ENCODE data around the gene MAB21L1. TPM values are rescaled to one million over a fixed set of nuclear protein-coding genes. Genes with fewer than 3 reads are reported as not detected.

MAB21L1 gene
- polyA plus RNA-seq, 2 of the 4 experiments (the other 2 are of a cell fraction), result not detected

DNA sequence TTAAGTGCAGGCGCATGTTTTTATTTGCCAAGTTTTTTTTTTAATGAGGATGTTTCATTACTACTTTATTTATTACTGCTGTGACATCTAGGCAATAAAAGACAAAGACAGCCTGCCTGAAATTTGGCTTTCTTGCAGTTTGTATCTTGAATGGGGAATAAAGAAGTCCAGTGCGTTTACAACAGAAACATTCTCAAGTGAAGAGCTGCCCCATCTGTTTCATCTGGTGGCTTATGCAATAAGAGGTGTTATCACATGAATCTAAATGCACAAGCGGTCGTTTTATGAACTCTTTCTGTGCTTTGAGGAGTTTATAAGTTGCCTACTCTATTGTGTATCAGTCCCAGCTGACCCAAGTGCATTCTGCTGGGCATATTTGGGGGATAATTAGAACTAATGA lies 12.6 kb upstream of the MAB21L1 start:
- ChIA-PET CTCF (no interaction called here), POLR2A (no interaction called here)
- Histone ChIP-seq H3K27ac (no peak overlapping the region), H3K4me1 (no peaks in the 10 kb centered on the region), H3K9me3 (no peaks in the 10 kb centered on the region), H3K4me3 (no peak overlapping the region), H3K4me2 (no peak overlapping the region)
- no peak for TF ChIP-seq FOXS1 (CRISPR knock-in tag; IDR thresholded peaks at IDR 0.05)
- TF ChIP-seq ESRRA (IDR thresholded peaks at IDR 0.05; ENCODE audit: borderline replicate concordance, low read length), result no peak
- no peak for TF ChIP-seq EP300 (IDR thresholded peaks at IDR 0.05)
- TF ChIP-seq MAFK (IDR thresholded peaks at IDR 0.05; ENCODE audit: partially characterized antibody), result no peak
- no peak for TF ChIP-seq HOXB13 (CRISPR knock-in tag; IDR thresholded peaks at IDR 0.05; ENCODE audit: low read depth)
- no peak for TF ChIP-seq USF2 (IDR thresholded peaks at IDR 0.05)
- no peak for TF ChIP-seq ZC3H11A (IDR thresholded peaks at IDR 0.05)
- no peak for TF ChIP-seq RARB (CRISPR knock-in tag; IDR thresholded peaks at IDR 0.05)
- no peak for TF ChIP-seq HEYL (CRISPR knock-in tag; IDR thresholded peaks at IDR 0.05)
- no peak for FAIRE-seq
- no peak for DNase-seq (ENCODE audit: low read depth in 1 of 2, low spot score in 1 of 2)
- ATAC-seq, result no peak
- 82% methylated on average over 4 of the region's 4 CpGs for WGBS (ENCODE audit: missing lambda C conversion rate)

DNA sequence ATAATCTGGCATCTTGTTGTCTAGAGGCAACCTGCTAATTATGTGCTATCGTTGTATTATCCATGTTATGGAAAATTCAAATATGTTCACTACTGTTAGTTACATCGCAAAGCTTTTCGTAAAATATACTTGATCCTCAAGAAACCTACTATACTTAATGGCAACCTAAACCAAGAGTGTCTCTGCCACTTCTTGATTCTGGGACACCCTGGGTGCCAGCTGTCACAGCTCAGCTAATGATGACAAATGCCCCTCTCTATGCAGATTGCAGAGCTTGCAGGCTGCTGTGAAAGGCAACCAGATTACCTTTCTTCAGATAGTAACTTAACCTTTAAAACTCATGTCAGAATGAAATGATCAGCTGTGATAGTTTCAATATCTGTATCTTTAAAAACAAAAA lies 8.9 kb upstream of the MAB21L1 start:
- Histone ChIP-seq H3K4me2 (no peak overlapping the region), H3K9me3 (no peaks in the 10 kb centered on the region), H3K27ac (no peak overlapping the region), H3K4me3 (no peak overlapping the region), H3K4me1 (no peaks in the 10 kb centered on the region)
- ATAC-seq (no peak), FAIRE-seq (no peak), DNase-seq (ENCODE audit: low read depth in 1 of 2, low spot score in 1 of 2) (no peak)
- TF ChIP-seq CTCF (IDR thresholded peaks at IDR 0.05) (no peak), FOXS1 (CRISPR knock-in tag; IDR thresholded peaks at IDR 0.05) (no peak), JUNB (IDR thresholded peaks at IDR 0.05) (no peak), TFCP2L1 (CRISPR knock-in tag; IDR thresholded peaks at IDR 0.05) (no peak), RAD21 (conservative IDR thresholded peaks at IDR 0.05 in 1 of 2, IDR thresholded peaks at IDR 0.05 in 1 of 2) (no peak), NR3C1 (IDR thresholded peaks at IDR 0.05) (no peak), SREBF2 (IDR thresholded peaks at IDR 0.05) (no peak), PHF8 (IDR thresholded peaks at IDR 0.05; ENCODE audit: borderline replicate concordance, low read depth) (no peak)
- TF ChIP-seq, protein P1, sequence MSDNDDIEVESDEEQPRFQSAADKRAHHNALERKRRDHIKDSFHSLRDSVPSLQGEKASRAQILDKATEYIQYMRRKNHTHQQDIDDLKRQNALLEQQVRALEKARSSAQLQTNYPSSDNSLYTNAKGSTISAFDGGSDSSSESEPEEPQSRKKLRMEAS (IDR thresholded peaks at IDR 0.05), result no peak
- ChIA-PET CTCF (no interaction called here), POLR2A (no interaction called here)
- WGBS (ENCODE audit: missing lambda C conversion rate), result 90% methylated on average over 3 of the region's 3 CpGs

DNA sequence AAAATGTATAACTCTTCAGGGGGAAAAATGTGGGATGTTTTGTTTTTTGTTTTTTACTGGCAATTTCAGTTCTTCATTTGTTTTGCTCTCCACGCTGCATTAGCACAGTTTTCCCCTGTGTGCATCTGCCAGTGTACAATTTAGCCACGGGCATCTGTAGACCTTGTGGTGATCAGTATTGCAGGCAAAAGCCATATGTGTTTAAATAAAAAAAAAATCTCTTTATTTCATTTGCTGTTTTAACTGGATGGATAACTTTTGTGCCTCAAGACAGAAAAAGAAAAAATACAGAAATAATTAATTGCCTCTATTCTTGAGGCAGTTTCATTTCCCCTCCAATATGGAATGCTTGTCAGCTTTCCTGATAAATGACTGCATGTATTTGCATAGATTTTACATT lies 7.9 kb upstream of the MAB21L1 start:
- CTCF ChIA-PET, result no interaction called here
- no peak overlapping the region for H3K4me2 ChIP-seq
- POLR2A ChIA-PET, result no interaction called here
- TF ChIP-seq RARB (CRISPR knock-in tag; IDR thresholded peaks at IDR 0.05) (no peak), PHF8 (IDR thresholded peaks at IDR 0.05; ENCODE audit: borderline replicate concordance, low read depth) (no peak), FOXS1 (CRISPR knock-in tag; IDR thresholded peaks at IDR 0.05) (no peak), CTCF (IDR thresholded peaks at IDR 0.05) (no peak), POLR2AphosphoS2 (conservative IDR thresholded peaks at IDR 0.05; ENCODE audit: low read length) (no peak), FOSL2 (IDR thresholded peaks at IDR 0.05) (no peak), FOSL2 (CRISPR knock-in tag; IDR thresholded peaks at IDR 0.05) (no peak), JUN (IDR thresholded peaks at IDR 0.05) (no peak), PBX3 (IDR thresholded peaks at IDR 0.05) (no peak), RNF2 (IDR thresholded peaks at IDR 0.05; ENCODE audit: borderline replicate concordance, low read depth) (no peak), SMC3 (IDR thresholded peaks at IDR 0.05) (no peak), CHD2 (IDR thresholded peaks at IDR 0.05; ENCODE audit: low read length, partially characterized antibody) (no peak), EP300 (IDR thresholded peaks at IDR 0.05) (no peak), NPAS2 (CRISPR knock-in tag; IDR thresholded peaks at IDR 0.05; ENCODE audit: borderline replicate concordance) (no peak)
- TF ChIP-seq, protein P2, sequence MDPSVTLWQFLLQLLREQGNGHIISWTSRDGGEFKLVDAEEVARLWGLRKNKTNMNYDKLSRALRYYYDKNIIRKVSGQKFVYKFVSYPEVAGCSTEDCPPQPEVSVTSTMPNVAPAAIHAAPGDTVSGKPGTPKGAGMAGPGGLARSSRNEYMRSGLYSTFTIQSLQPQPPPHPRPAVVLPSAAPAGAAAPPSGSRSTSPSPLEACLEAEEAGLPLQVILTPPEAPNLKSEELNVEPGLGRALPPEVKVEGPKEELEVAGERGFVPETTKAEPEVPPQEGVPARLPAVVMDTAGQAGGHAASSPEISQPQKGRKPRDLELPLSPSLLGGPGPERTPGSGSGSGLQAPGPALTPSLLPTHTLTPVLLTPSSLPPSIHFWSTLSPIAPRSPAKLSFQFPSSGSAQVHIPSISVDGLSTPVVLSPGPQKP (IDR thresholded peaks at IDR 0.05; ENCODE audit: low read depth, low read length), result no peak
- TF ChIP-seq, protein P3, sequence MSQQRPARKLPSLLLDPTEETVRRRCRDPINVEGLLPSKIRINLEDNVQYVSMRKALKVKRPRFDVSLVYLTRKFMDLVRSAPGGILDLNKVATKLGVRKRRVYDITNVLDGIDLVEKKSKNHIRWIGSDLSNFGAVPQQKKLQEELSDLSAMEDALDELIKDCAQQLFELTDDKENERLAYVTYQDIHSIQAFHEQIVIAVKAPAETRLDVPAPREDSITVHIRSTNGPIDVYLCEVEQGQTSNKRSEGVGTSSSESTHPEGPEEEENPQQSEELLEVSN (IDR thresholded peaks at IDR 0.05; ENCODE audit: borderline replicate concordance, low read depth), result no peak

More for the DNA sequence above, 7.9 kb upstream of the MAB21L1 start:
- Histone ChIP-seq H3K4me3 (no peak overlapping the region), H3K4me1 (no peaks in the 10 kb centered on the region), H3K27ac (no peak overlapping the region), H3K9me3 (no peaks in the 10 kb centered on the region)
- FAIRE-seq (no peak), DNase-seq (ENCODE audit: low read depth in 1 of 2, low spot score in 1 of 2) (no peak), ATAC-seq (no peak)
- WGBS (ENCODE audit: missing lambda C conversion rate), result 72% methylated on average over 2 of the region's 2 CpGs
